NT2/D1 (cell line): Measurements from ENCODE around the gene SYP.

Source experiments
- YY1 ChIP-seq: IDR thresholded peaks from 2 replicates; pipeline ENCODE4 v1.6.1; 2011; ENCODE audit not compliant: insufficient read length, insufficient read depth
- ZNF274 ChIP-seq: IDR thresholded peaks from 2 replicates; pipeline ENCODE4 v1.6.1; 2011; ENCODE audit warnings: mild to moderate bottlenecking, low read depth, low read length

GRCh38 chrX:49212209-49212608 is 12.2 kb upstream of the SYP start:
- TF ChIP-seq ZNF274 = no peak
- TF ChIP-seq YY1 = no peak
